Natural killer cell (primary cell): ENCODE data around the gene KRTAP13-3. TPM values are rescaled to one million over a fixed set of nuclear protein-coding genes. Genes with fewer than 3 reads are reported as not detected.
A peak's percentile ranks its signal among the peaks of the same experiment; 100 is the strongest.

ENCODE experiments used
- ATAC-seq, 3 donors: fragments of 150-1000 bp in 2 of 3; fragments of 200-7000 bp in 1 of 3; cut with Tn5 transposase; 1 replicate in 1 of 3; 2 replicates in 2 of 3; pipeline ENCODE4 v1.10.0; 2021; ENCODE audit warnings: mild to moderate bottlenecking in 2 of 3, moderate library complexity in 2 of 3
- DNase-seq, 2 donors: peaks; one replicate each; pipeline versions ENCODE4 v3.0.0 to v3.0.0-alpha.2; 2013 to 2021; ENCODE audit warnings: mixed read lengths in 1 of 2
- H3K27ac ChIP-seq: one replicate; pipeline ENCODE4 v1.5.1; 2013; ENCODE audit warnings: mild to moderate bottlenecking, low read length
- H3K27me3 ChIP-seq: one replicate; pipeline ENCODE4 v1.6.1; 2013; ENCODE audit warnings: low read length; ENCODE audit not compliant: control insufficient read depth, insufficient read depth
- H3K36me3 ChIP-seq: one replicate; pipeline ENCODE4 v1.6.1; 2013; ENCODE audit warnings: low read length; ENCODE audit not compliant: control insufficient read depth, insufficient read depth
- H3K4me1 ChIP-seq: one replicate; pipeline ENCODE4 v1.6.1; 2013; ENCODE audit warnings: low read length; ENCODE audit not compliant: control insufficient read depth, insufficient read depth
- H3K4me3 ChIP-seq: one replicate; pipeline ENCODE4 v1.5.1; 2013; ENCODE audit warnings: low read length
- H3K9me3 ChIP-seq: one replicate; pipeline ENCODE4 v1.6.1; 2013; ENCODE audit warnings: low read length; ENCODE audit not compliant: control insufficient read depth, insufficient read depth
- H3K27ac Mint-ChIP-seq, 2 donors: one replicate each; pipeline ENCODE4 v1.8.0; 2022; ENCODE audit warnings: mild to moderate bottlenecking in 2 of 2, mixed read lengths in 2 of 2, moderate library complexity in 1 of 2
- H3K27me3 Mint-ChIP-seq, 2 donors: one replicate each; pipeline ENCODE4 v1.8.0; 2022; ENCODE audit warnings: low read depth in 2 of 2, mixed read lengths in 2 of 2
- H3K36me3 Mint-ChIP-seq: one replicate; pipeline ENCODE4 v1.8.0; 2022; ENCODE audit warnings: mixed read lengths
- H3K4me1 Mint-ChIP-seq, 2 donors: one replicate each; pipeline ENCODE4 v1.8.0; 2022; ENCODE audit warnings: mixed read lengths in 2 of 2
- H3K4me3 Mint-ChIP-seq: one replicate; pipeline ENCODE4 v1.8.0; 2022; ENCODE audit warnings: mild to moderate bottlenecking, moderate library complexity, mixed read lengths
- H3K9me3 Mint-ChIP-seq, 2 donors: one replicate each; pipeline ENCODE4 v1.8.0; 2022; ENCODE audit warnings: mixed read lengths in 2 of 2
- WGBS: methylation state at CpG from one replicate; pipeline ENCODE4 v1.1.7; 2013; ENCODE audit warnings: missing lambda C conversion rate; ENCODE audit not compliant: insufficient coverage; 5-methylcytosine and 5-hydroxymethylcytosine counted together
- intact Hi-C: fragments of 100-400 bp; cut with micrococcal nuclease; formaldehyde crosslinking; loops from one replicate; pipeline ENCODE4 v1.14.2; 2022
- total RNA-seq, 4 donors: library from RNA; stranded (reverse); fragments of 120-200 nt in 1 of 4; gene quantifications; one replicate each; pipeline versions ENCODE4 v1.2.3 to v1.2.4, GENCODE V29; 2013 to 2022
- TF ChIP-seq, protein P1 (sequence below): fragments of 200-600 bp; IDR thresholded peaks from one replicate; pipeline ENCODE4 v1.8.0; 2022; ENCODE audit warnings: antibody characterized with exemption

The KRTAP13-3 gene
- total RNA-seq, 3 donors from 2014 or later (not counting 1 experiment from before 2014, with no cell fraction given): not detected

GRCh38 chr21:30408782-30409494 is 16.8 kb downstream of the KRTAP13-3 start:
- no peak for ATAC-seq
- Mint-ChIP-seq H3K9me3 (peaks cover 10 to 12% of the 10 kb centered on the region in 2 donors), H3K4me1 (no peaks in the 10 kb centered on the region), H3K27ac (no peak overlapping the region), H3K27me3 (no peaks in the 10 kb centered on the region), H3K36me3 (peaks cover 18% of the 10 kb centered on the region), H3K4me3 (no peak overlapping the region)
- Histone ChIP-seq H3K9me3 (no peaks in the 10 kb centered on the region), H3K27ac (no peak overlapping the region), H3K36me3 (no peaks in the 10 kb centered on the region), H3K27me3 (no peaks in the 10 kb centered on the region), H3K4me3 (no peak overlapping the region), H3K4me1 (no peaks in the 10 kb centered on the region)
- WGBS: 58% methylated on average over 13 of the region's 14 CpGs
- intact Hi-C loops: no loop called here
- DNase-seq: peak in 1 of 2 donors; percentile 2
- TF ChIP-seq, protein P1, sequence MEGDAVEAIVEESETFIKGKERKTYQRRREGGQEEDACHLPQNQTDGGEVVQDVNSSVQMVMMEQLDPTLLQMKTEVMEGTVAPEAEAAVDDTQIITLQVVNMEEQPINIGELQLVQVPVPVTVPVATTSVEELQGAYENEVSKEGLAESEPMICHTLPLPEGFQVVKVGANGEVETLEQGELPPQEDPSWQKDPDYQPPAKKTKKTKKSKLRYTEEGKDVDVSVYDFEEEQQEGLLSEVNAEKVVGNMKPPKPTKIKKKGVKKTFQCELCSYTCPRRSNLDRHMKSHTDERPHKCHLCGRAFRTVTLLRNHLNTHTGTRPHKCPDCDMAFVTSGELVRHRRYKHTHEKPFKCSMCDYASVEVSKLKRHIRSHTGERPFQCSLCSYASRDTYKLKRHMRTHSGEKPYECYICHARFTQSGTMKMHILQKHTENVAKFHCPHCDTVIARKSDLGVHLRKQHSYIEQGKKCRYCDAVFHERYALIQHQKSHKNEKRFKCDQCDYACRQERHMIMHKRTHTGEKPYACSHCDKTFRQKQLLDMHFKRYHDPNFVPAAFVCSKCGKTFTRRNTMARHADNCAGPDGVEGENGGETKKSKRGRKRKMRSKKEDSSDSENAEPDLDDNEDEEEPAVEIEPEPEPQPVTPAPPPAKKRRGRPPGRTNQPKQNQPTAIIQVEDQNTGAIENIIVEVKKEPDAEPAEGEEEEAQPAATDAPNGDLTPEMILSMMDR: no peak

- TF ChIP-seq, protein P1: no peak
- Histone ChIP-seq H3K9me3 (peaks cover 3% of the 10 kb centered on the region), H3K27ac (no peak within 1 kb of the TSS), H3K27me3 (no peaks in the 10 kb centered on the region), H3K4me1 (no peaks in the 10 kb centered on the region), H3K4me3 (no peak within 1 kb of the TSS), H3K36me3 (no peaks in the 10 kb centered on the region)
- ATAC-seq (no peak), DNase-seq (no peak)
- intact Hi-C loops: no loop called here
- H3K4me1 Mint-ChIP-seq: no peaks in the 10 kb centered on the region
- H3K9me3 Mint-ChIP-seq: peaks cover 2 to 8% of the 10 kb centered on the region in 2 donors
- no peaks in the 10 kb centered on the region for H3K27me3 Mint-ChIP-seq
- no peak within 1 kb of the TSS for H3K27ac Mint-ChIP-seq
- H3K36me3 Mint-ChIP-seq: peaks cover 6% of the 10 kb centered on the region
- H3K4me3 Mint-ChIP-seq: no peak within 1 kb of the TSS
- WGBS: 74% methylated on average over 4 of the region's 4 CpGs
These were observed 30.0 kb downstream of the KRTAP13-3 start, which contains the start of gene KRTAP13-1 for GRCh38 chr21:30395731-30396130. Gene KRTAP13-1, plus strand, starts transcription at chr21:30396031. Its CDS starts 56 bp downstream, at chr21:30396087.

- Histone ChIP-seq H3K4me1 (no peaks in the 10 kb centered on the region), H3K36me3 (no peaks in the 10 kb centered on the region), H3K27ac (no peak overlapping the region), H3K9me3 (peaks cover 7% of the 10 kb centered on the region), H3K27me3 (no peaks in the 10 kb centered on the region), H3K4me3 (no peak overlapping the region)
- Mint-ChIP-seq H3K9me3 (peaks cover 8 to 10% of the 10 kb centered on the region in 2 donors), H3K27me3 (no peaks in the 10 kb centered on the region), H3K4me3 (no peak overlapping the region), H3K4me1 (no peaks in the 10 kb centered on the region), H3K36me3 (no peaks in the 10 kb centered on the region), H3K27ac (no peak overlapping the region)
- WGBS: 73% methylated on average over 2 of the region's 2 CpGs
- intact Hi-C loops: no loop called here
- TF ChIP-seq, protein P1: no peak
- ATAC-seq (no peak), DNase-seq (no peak)
These were observed 34.2 kb downstream of the KRTAP13-3 start for GRCh38 chr21:30391492-30392025.
